Activated CD8-positive, alpha-beta memory T cell treated with anti-CD3 and anti-CD28 coated beads for 4 hours (primary cell): ENCODE measurements around the gene ATP5PO.

Source experiments
- DNase-seq, 2 donors: peaks; one replicate each; pipeline ENCODE4 v3.0.0-alpha.2; 2020; ENCODE audit warnings: low read depth in 2 of 2

The ATP5PO gene, protein sequence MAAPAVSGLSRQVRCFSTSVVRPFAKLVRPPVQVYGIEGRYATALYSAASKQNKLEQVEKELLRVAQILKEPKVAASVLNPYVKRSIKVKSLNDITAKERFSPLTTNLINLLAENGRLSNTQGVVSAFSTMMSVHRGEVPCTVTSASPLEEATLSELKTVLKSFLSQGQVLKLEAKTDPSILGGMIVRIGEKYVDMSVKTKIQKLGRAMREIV

DNA sequence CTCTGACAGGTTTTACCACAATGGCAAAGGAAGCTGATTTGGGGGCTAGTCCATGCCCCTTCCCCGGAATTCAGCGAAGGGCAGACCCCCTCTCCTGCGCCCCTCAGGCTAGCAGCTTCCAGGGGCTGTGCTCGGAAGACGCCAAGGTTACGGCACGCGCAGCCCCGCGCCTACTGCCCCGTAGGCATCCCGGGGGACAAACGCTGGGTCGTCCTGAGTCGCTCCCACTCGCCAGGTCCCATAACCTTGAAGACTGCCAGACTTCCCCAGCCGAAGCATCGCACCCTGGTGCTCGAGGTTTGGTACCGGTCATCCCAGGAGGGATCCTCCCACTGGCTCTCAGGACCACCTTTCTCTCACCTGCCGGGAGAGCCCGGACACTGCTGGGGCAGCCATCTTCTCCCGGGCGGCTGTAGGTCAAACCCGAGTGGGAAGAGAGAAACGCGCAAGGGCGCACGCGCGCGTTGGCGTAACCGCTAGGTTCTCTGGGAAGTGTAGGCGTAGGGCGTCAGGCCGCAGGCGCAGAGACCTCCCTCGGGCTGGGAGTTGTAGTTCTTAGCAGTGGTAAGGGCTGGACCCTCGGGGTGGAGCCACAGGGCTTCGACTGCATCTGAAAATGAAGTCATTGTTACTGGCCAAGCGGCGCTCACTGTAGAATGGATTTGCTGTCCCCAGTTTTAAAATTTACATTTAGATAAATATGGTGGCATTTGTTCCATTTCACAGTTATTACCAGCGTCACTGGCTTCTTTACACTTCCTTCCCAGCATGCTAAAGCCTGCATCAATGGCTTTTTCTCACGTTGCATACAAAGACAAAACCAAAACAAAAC lies at the start of gene ATP5PO:
Gene ATP5PO, minus strand, starts transcription at position 437 of the 832 bp plus-strand sequence. Its CDS starts 41 bp downstream, at position 396.
- DNase-seq = peak; percentile 91 to 95

DNA sequence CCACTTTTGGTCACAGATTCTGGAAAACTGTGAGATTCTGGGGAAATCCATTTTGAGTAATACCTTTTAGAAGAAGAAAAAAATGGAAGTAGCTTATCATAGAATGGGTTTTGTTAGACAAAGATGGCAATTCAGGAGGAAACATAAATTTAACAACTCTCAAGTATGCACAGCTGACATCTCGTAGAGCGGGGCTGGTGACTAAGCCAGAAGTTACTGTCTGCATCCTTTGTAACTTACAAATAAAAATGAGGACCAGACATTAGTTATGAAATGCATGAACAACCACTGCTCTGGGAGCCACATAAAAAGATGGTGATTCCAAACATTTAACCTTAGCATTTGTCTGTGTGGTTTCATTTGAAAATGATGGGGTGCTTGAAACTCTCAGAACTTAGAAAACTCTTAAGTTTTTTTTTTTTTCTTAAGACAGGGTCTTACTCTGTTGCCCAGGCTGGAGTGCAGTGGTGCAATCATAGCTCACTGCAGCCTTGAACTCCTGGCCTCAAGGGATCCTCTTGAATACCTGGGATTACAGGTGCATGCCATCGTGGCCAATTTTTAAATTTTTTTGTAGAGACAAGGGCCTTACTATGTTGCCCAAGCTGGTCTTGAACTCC lies 49.2 kb upstream of the ATP5PO start:
- DNase-seq = no peak

DNA sequence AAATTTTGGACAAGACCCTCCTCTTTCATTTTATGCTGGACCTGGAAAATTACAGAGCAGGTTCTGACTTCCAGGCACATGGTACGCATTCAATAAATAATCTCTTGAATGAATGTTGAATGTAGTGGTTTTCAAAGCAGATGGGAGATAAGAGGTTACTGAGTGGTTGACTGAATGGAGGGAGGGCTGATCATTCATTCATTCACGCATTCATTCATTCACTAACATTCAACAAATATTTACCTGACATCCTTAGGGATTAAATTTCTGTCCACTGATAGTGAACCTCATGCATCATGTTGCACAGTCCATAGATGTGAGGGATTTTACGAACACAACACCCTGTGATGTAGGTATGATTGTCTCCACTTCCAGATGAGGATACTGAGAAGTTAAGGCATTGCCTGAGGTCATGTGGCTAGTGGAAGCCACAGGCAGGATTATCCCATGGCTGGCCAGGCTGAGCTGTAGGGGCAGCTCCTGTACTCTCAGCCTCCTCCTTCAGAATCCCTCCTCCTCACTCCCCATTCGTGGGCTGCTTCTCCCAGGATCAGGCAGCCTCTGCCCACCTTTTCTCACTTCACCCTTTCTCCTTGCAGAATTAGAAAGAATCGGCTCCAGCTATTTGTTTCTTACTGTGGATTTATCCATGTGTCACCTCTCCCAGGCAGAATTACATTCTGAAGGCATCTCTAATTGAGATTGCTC lies 48.4 kb upstream of the ATP5PO start:
- DNase-seq = no peak

GRCh38 chr21:33962290-33962689 lies 46.7 kb upstream of the ATP5PO start:
- DNase-seq = no peak

DNA sequence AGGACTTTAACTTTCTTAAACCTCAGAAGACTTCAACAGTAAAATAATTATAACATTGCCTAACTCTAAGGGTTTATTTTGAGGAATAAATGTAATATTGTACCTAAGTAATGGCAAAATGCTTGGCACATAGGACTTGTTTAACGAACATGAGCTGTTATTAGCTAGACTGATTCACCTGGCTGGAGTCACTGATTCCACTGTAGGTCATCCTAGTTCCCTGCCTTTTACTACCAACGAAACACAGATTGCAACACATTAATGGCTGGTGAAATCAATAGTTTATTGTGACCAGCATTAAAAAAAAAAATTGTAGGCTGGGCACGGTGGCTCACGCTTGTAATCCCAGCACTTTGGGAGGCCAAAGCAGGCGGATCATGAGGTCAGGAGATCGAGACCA lies 45.5 kb upstream of the ATP5PO start:
- DNase-seq = no peak

DNA sequence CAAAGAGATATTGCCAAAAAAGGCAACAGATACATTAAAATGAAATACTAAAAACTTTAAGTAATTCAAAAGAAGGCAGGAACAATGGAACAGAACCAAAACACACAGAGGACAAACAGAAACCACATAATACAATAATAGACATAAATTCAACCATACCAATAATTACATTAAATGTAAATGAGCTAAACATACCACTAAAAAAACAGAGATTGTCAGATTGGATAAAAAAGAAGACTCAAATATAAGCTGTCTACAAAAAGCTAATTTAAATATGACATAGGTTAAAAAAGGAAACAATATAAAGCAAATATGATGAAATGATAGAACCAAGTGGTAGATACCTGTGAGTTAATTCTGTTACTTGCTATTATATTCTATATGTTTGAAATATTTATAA lies 44.1 kb upstream of the ATP5PO start:
- no peak for DNase-seq

DNA sequence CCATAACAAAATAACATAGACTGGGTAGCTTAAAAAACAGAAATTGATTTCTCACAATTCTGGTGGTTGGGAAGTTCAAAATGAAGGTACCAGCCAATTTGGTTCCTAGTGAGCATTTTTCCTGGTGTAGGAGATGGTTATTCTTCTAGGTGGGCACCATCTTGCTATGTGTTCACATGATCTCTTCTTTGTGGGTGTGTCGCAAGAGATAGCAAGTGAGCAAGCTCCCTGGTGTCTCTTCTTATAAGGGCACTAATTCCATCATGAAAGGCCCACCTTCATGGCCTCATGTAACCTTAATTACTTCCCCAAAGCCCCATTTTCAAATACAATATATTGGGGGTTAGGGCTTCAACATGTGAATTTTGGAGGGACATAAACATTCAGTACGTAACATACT lies 38.8 kb upstream of the ATP5PO start:
- no peak for DNase-seq

DNA sequence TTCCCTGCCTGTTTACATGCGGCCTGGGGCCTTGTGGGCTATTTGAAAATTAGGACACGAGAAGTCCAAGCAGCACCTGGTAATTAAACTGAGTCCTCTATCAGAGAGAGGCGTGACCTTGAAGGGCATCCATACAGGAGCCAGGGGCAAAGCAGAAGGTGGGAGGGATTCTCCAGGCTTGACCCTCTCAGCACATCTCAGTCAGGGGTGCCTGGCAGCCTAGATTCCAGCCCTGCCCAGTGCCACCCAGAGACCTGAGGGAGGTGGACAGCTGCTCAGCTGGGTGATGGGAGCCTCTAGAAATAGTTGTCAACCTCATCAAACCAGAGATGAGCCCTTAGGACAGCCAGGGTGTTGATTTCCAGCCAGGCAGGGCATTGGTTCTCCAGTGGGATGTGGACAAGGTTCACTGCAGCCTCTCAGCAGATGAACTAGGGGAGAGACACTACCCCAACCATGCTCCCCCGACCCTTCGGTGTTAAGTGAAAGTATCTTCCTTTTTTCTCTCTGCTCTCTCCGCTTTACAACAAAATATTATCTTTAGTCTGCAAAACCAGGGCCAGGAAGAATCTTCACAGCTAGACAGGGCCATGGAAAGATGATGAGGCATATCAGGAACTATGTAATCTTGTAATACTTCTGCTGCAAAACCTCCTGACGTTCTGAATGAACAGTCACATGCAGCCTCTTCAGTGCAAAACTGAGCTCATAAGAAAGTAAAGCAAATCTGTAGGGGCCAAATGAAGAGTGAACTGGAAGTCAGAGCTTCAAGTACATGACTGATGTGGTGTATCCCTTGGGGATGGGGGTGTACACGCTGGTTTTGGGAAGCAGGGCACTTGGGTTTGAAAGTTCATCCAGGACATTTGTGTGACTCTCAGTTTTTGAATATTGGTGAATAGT lies 35.9 kb upstream of the ATP5PO start:
- no peak for DNase-seq

- no peak for DNase-seq
Observed at GRCh38 chr21:33950431-33951079, 35.0 kb upstream of the ATP5PO start.

GRCh38 chr21:33949516-33950430 lies 34.2 kb upstream of the ATP5PO start:
- no peak for DNase-seq

- DNase-seq = no peak
Observed at GRCh38 chr21:33948951-33949444, 33.4 kb upstream of the ATP5PO start.

GRCh38 chr21:33948096-33948950 lies 32.7 kb upstream of the ATP5PO start:
- peak; percentile 57 to 64 for DNase-seq

DNA sequence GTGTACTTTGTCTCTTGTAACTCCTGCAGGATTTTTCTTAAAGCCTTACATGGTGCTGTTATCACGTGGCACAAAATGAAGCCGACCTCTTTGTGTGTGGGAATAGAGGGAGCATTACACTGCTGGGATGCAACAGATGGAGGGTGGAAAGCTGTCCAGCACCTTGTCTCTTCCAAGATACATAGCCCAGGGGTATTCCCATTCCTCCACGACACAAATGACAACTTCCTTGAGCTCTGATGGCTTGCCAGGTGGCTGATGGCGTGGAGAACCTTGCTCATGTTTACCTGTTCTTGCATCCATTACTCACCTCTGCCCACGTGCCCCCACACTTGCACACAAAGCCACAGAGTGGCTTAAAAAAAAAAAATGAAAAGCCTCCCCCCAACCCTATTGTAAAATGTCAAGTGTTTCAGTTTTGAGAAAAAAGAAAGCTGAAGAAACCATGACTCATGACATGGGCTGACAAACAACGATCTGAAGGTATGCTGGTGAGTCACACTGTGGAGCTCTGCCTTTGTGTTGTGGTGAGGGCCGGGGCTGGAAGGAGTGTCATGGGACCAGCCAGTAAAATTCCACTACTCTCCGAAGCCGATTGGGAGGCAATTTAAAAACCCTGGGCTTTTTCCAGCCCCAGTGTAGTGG lies 32.0 kb upstream of the ATP5PO start:
- DNase-seq = peak; percentile 63 to 80

DNA sequence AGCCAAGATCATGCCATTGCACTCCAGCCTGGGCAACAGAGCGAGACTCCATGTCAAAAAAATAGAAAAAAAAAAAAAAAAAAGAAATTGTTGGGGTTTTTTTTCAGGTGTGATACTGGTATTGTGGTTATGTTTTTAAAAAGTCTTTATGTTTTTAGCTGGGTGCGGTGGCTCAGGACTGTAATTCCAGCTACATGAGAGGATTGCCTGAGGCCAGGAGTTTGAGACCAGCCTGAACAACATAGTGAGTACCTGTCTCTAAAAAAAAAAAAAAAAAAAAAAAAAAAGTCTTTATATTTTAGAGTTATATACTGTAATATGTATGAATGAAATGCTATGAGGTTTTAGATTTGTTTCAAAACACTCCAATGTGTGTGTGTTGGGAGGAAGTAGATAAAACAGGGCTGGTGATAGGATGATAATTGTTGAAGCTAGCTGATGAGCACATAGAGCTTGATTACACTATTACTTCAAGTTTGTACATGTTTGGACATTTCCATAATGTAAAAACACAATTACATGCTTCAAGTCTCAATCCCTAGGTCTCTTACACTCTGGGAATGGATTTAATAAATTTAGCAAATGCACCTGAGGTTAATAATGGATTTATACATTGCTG lies 30.2 kb upstream of the ATP5PO start:
- no peak for DNase-seq

- no peak for DNase-seq
Observed at GRCh38 chr21:33944185-33944763, 28.7 kb upstream of the ATP5PO start.

GRCh38 chr21:33943293-33943692 lies 27.7 kb upstream of the ATP5PO start:
- no peak for DNase-seq

DNA sequence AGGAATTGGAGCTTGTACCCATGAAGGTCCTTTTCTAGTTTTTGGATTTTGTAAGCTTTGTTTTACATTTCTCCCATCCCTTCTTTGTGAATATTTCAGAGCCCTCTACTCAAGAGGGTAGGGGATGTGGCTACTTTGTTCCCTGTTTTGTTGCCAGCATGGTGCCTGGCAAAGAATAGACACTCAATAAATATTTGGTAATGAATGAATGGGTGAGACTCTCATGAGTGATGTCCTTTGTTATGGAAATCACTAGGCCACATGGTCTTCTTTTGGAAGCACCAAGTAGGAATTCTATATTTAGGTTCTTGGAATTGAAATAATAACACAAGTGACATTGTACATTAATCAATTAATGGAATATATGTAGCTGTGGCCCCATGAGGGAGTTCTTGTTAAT lies 26.8 kb upstream of the ATP5PO start:
- DNase-seq = no peak
